Measurements from ENCODE around the gene RPRM.

The RPRM gene

DNA sequence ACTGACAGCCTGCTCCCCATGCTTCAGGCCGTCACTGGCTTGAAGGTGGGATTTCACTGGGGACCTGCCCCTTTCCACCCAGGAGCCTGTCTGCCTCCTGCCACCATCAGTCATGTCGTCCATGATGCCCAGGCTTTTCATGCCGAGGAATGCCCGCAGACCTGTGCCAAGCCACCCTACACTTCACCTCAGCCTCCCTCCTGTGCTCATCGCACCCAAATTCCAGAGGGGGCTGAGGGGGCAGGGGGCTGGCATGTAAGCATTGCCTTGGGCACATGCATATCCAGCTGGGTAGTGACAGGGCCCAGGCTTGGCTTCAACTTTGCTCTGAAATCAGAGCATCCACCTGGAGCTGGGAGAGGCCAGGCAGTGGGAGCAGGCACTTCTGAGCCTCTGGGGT, 20.9 kb upstream of the RPRM start:
- Histone ChIP-seq H3K27me3 (replicated peaks; ENCODE audit: control insufficient read depth, insufficient read depth, low read length) (no peaks in the 10 kb centered on the region), H3K4me3 (replicated peaks; ENCODE audit: low read depth, low read length) (no peak overlapping the region), H3K36me3 (ENCODE audit: control insufficient read depth, insufficient read depth, low read length) (no peaks in the 10 kb centered on the region)
- no peak for DNase-seq (ENCODE audit: extremely low read depth, insufficient read length)
- TF ChIP-seq, protein P1, sequence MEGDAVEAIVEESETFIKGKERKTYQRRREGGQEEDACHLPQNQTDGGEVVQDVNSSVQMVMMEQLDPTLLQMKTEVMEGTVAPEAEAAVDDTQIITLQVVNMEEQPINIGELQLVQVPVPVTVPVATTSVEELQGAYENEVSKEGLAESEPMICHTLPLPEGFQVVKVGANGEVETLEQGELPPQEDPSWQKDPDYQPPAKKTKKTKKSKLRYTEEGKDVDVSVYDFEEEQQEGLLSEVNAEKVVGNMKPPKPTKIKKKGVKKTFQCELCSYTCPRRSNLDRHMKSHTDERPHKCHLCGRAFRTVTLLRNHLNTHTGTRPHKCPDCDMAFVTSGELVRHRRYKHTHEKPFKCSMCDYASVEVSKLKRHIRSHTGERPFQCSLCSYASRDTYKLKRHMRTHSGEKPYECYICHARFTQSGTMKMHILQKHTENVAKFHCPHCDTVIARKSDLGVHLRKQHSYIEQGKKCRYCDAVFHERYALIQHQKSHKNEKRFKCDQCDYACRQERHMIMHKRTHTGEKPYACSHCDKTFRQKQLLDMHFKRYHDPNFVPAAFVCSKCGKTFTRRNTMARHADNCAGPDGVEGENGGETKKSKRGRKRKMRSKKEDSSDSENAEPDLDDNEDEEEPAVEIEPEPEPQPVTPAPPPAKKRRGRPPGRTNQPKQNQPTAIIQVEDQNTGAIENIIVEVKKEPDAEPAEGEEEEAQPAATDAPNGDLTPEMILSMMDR (IDR thresholded peaks at IDR 0.05; ENCODE audit: insufficient read depth, low read length, poor library complexity, severe bottlenecking) = no peak

DNA sequence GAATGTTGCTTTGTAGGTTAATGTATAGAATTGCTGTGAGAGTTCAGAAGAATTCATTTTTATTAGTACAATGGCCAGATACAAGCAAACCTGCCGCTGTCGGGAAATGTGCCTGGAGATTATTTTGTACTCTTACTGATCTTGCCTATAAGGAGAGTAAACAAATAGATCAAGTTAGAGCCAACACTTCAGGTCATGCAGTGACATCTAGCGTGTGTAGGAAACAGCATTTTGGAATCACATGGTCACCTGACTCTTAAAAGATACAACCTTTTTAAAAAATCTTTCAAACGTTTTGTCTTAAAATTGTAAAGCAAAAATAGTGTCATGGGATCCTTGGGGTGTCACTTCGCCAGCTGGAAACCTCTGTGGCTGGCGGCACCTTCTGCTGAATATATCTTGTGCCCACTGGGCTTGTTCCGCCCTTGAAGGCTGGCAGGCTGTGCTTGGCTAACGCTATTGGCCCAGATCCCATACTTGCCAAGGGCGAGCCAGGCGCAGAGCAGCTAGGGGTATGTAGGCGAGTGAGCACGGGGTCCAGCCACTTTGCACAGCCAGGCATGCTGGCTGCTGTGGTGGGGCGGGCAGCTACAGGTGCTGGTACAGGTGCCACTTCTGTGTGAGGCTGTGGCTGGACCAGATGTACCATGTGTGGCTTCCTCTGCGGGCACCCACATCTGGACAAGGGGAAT, 19.5 kb upstream of the RPRM start:
- H3K27me3 ChIP-seq (replicated peaks; ENCODE audit: control insufficient read depth, insufficient read depth, low read length) = no peaks in the 10 kb centered on the region
- DNase-seq (ENCODE audit: extremely low read depth, insufficient read length) = no peak
- no peaks in the 10 kb centered on the region for H3K36me3 ChIP-seq (ENCODE audit: control insufficient read depth, insufficient read depth, low read length)
- TF ChIP-seq, protein P1 (IDR thresholded peaks at IDR 0.05; ENCODE audit: insufficient read depth, low read length, poor library complexity, severe bottlenecking) = no peak
- no peak overlapping the region for H3K4me3 ChIP-seq (replicated peaks; ENCODE audit: low read depth, low read length)

DNA sequence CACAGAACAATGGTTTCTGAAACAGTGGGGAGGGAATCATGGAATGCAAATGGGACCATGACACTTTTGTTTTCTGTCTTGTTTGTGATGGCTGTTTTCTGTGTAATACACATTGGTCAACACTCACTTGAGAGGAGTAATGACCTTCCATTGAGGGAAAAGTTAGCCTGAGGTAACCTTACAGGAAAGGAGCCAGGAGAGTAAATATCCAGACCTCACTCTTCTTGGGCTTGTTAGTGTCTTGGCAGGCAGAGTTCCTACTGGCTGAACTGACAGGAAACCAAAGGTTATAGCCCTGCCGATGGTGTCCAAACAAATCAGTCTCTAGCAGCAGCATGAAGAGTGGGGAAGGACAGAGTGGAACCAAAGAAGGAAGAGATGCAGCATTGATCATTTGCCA, 17.2 kb upstream of the RPRM start:
- no peak for DNase-seq (ENCODE audit: extremely low read depth, insufficient read length)
- Histone ChIP-seq H3K27me3 (replicated peaks; ENCODE audit: control insufficient read depth, insufficient read depth, low read length) (no peaks in the 10 kb centered on the region), H3K36me3 (ENCODE audit: control insufficient read depth, insufficient read depth, low read length) (no peaks in the 10 kb centered on the region), H3K4me3 (replicated peaks; ENCODE audit: low read depth, low read length) (no peak overlapping the region)
- TF ChIP-seq, protein P1 (IDR thresholded peaks at IDR 0.05; ENCODE audit: insufficient read depth, low read length, poor library complexity, severe bottlenecking) = no peak

DNA sequence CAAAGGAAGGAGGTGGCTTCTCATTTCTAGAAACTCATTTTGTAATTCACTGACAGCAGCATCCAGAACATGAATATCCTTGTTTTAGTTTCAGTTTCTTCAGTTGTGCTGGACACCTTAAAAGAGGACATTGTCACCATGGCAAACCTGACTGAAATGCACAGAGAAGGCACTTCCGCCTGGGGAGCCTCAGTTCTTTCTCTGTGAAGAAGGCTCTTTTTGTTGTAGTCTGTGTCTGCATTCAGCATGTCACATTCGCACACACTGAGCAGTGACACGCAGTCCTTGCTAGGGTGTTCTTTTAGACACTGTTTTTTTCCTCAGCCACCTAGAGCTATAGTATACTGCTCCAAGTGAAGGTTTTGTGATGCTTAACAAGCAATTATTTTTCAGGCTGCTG, 9.5 kb upstream of the RPRM start:
- no peak overlapping the region for H3K4me3 ChIP-seq (replicated peaks; ENCODE audit: low read depth, low read length)

DNA sequence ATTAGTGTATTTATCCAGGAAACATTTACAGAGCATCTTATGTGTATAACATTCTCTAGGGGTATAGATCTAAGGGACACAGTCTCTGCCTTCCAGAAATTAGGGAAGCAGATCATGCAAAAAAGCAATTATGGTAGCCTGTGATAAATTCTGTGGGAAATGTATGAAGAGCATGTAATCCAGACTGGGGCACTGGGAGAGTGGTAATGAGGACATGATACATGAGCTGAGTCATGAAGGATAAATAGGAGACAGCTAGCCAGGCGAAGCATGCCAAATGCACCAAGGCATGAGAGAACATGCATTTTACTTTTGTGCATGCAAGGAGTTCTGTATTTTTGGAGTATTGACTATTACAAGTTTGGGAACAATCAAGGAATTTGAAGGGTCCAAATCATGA, 8.9 kb upstream of the RPRM start:
- no peak for DNase-seq (ENCODE audit: extremely low read depth, insufficient read length)
- H3K36me3 ChIP-seq (ENCODE audit: control insufficient read depth, insufficient read depth, low read length) = no peaks in the 10 kb centered on the region
- no peak overlapping the region for H3K4me3 ChIP-seq (replicated peaks; ENCODE audit: low read depth, low read length)
- H3K27me3 ChIP-seq (replicated peaks; ENCODE audit: control insufficient read depth, insufficient read depth, low read length) = no peaks in the 10 kb centered on the region
- TF ChIP-seq, protein P1 (IDR thresholded peaks at IDR 0.05; ENCODE audit: insufficient read depth, low read length, poor library complexity, severe bottlenecking) = no peak

More for the DNA sequence above, 9.5 kb upstream of the RPRM start:
- Histone ChIP-seq H3K36me3 (ENCODE audit: control insufficient read depth, insufficient read depth, low read length) (no peaks in the 10 kb centered on the region), H3K27me3 (replicated peaks; ENCODE audit: control insufficient read depth, insufficient read depth, low read length) (no peaks in the 10 kb centered on the region)
- no peak for DNase-seq (ENCODE audit: extremely low read depth, insufficient read length)
- TF ChIP-seq, protein P1 (IDR thresholded peaks at IDR 0.05; ENCODE audit: insufficient read depth, low read length, poor library complexity, severe bottlenecking) = no peak

DNA sequence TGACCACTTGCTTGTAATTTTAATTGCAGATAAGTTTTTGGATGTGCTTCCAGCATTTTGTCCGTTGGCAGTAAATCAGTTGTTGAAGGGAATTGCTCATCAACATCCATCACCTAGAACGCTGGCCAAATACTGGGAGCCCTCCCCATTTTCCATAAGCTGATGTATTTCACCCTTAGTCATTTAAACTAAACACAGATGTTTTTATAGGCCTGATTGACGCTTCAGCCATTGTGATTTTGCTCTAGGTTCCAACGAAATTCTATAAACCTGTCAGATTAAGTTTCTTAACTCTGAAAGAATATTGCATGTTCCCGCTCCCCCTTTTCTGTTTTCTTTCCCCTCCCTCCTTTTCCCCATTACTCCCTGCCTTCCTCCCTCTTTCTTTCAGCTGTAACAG, 1.0 kb upstream of the RPRM start:
- peaks cover 6% of the 10 kb centered on the region; the same call in 1 of the 2 replicates for H3K27me3 ChIP-seq (replicated peaks; ENCODE audit: control insufficient read depth, insufficient read depth, low read length)
- H3K36me3 ChIP-seq (ENCODE audit: control insufficient read depth, insufficient read depth, low read length) = no peaks in the 10 kb centered on the region
- no peak overlapping the region for H3K4me3 ChIP-seq (replicated peaks; ENCODE audit: low read depth, low read length)
- DNase-seq (ENCODE audit: extremely low read depth, insufficient read length) = no peak
- TF ChIP-seq, protein P1 (IDR thresholded peaks at IDR 0.05; ENCODE audit: insufficient read depth, low read length, poor library complexity, severe bottlenecking) = no peak
